ENCODE measurements around the gene NR6A1. TPM values are rescaled to one million over a fixed set of nuclear protein-coding genes. Genes with fewer than 3 reads are reported as not detected.

The NR6A1 gene
- polyA plus RNA-seq, 1 experiment, result 0.25 TPM

DNA sequence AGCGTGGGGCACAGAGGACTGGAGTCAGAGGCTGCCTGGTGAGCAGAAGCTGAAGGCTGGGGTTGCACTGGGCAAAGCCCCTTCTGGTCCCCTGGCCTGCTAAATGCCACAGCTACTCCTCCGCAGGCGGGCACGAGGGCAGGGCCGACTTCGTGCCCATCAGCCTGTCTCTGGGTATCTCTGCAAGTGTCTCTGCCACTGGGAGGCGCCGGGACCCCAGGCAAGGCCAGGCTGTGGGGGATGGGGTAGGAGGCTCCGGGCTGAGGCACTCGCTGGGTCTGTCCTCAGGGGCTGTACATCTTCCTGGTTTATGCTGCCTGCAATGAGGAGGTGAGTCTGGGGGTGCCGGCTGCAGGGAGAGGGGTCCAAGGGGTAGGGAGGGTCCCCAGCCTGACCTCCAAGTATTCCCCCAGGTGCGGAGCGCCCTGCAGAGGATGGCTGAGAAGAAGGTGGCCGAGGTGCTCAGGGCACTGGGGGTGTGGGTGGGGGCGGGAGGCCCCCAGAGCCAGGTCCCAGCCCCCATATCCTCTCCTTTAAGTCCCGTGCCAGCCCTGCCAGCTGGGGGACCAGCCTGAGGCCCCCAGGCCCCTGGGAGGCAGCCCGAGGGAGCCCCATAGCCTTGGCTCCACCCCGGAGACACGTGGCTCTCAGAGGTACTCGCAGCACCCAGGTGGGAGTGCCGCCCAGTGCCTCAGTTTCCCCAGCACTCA is 295.8 kb downstream of the NR6A1 start:
- ChIA-PET POLR2A (no interaction called here), CTCF (no interaction called here)
- no peak for DNase-seq (ENCODE audit: low read depth)
- Histone ChIP-seq H3K36me3 (ENCODE audit: control insufficient read depth, insufficient read depth, low read length) (no peaks in the 10 kb centered on the region), H3K4me3 (ENCODE audit: low read depth, low read length) (no peak overlapping the region), H3K27me3 (ENCODE audit: control insufficient read depth, insufficient read depth, low read length) (peaks cover 13% of the 10 kb centered on the region)
- TF ChIP-seq, protein P1, sequence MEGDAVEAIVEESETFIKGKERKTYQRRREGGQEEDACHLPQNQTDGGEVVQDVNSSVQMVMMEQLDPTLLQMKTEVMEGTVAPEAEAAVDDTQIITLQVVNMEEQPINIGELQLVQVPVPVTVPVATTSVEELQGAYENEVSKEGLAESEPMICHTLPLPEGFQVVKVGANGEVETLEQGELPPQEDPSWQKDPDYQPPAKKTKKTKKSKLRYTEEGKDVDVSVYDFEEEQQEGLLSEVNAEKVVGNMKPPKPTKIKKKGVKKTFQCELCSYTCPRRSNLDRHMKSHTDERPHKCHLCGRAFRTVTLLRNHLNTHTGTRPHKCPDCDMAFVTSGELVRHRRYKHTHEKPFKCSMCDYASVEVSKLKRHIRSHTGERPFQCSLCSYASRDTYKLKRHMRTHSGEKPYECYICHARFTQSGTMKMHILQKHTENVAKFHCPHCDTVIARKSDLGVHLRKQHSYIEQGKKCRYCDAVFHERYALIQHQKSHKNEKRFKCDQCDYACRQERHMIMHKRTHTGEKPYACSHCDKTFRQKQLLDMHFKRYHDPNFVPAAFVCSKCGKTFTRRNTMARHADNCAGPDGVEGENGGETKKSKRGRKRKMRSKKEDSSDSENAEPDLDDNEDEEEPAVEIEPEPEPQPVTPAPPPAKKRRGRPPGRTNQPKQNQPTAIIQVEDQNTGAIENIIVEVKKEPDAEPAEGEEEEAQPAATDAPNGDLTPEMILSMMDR (IDR thresholded peaks at IDR 0.05; ENCODE audit: insufficient read depth, low read depth, low read length), result no peak

DNA sequence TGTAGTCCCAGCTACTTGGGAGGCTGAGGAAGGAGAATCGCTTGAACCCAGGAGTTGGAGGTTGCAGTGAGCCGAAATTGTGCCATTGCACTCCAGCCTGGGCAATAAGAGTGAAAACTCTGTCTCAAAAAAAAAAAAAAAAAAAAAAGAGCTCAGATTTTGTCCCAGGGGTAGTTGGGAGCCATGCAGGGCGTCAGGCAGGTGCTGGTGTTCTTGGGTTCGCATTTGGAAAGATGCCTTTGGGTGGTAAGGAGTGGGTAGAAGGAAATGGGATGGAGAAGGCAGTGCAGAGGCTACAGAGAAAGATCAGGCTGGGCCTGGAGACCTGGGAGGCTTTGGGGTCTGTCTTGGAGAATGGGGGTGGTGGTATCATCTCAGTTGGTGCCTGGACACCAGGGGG is 297.0 kb downstream of the NR6A1 start:
- Histone ChIP-seq H3K36me3 (ENCODE audit: control insufficient read depth, insufficient read depth, low read length) (no peaks in the 10 kb centered on the region), H3K4me3 (ENCODE audit: low read depth, low read length) (no peak overlapping the region), H3K27me3 (ENCODE audit: control insufficient read depth, insufficient read depth, low read length) (peaks cover 18% of the 10 kb centered on the region)
- TF ChIP-seq, protein P1 (IDR thresholded peaks at IDR 0.05; ENCODE audit: insufficient read depth, low read depth, low read length), result no peak
- POLR2A ChIA-PET, result no interaction called here
- no peak for DNase-seq (ENCODE audit: low read depth)
- CTCF ChIA-PET, result no interaction called here

DNA sequence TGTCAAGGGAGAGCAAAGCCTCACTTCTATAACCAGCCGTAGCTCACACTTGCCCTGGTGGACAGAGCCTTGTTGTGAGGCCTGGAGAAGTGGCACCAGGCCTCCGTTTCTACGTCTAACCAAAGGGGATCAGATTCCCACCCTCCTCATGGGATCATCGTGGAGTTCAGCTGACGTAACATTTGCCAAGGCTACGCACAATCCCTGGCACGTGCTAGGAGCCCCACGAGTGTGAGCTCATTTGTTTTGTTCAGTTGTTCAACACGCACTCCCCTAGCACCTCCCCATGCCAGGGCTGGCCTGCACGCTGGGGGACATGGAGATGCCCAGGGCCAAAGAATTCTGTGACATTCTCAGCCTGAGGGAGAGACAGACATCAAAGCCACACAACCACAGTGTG is 297.8 kb downstream of the NR6A1 start:
- no peaks in the 10 kb centered on the region for H3K36me3 ChIP-seq (ENCODE audit: control insufficient read depth, insufficient read depth, low read length)
- DNase-seq (ENCODE audit: low read depth), result no peak
- CTCF ChIA-PET, result no interaction called here
- peaks cover 15% of the 10 kb centered on the region for H3K27me3 ChIP-seq (ENCODE audit: control insufficient read depth, insufficient read depth, low read length)
- H3K4me3 ChIP-seq (ENCODE audit: low read depth, low read length), result no peak overlapping the region
- POLR2A ChIA-PET, result no interaction called here
- TF ChIP-seq, protein P1 (IDR thresholded peaks at IDR 0.05; ENCODE audit: insufficient read depth, low read depth, low read length), result no peak

DNA sequence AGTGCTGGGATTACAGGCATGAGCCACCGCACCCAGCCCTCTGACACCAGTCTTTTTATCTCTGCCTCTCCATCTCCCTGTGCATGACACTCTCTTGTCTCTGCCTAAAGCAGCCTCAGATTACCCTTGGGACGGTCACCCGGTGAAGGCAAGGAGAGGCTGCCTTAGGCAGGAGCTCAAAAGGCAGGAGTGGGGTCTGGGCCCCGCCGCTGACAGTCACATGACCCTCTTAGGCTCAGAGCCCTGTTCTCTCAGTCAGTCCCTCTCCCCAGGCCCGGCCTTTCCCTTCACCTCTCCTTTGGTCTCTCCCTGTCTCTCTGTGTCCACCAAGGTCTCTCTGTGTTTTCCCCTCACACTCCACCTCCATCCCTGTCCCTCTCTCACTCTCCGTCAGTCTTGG is 298.3 kb downstream of the NR6A1 start:
- CTCF ChIA-PET, result no interaction called here
- no peaks in the 10 kb centered on the region for H3K36me3 ChIP-seq (ENCODE audit: control insufficient read depth, insufficient read depth, low read length)
- H3K4me3 ChIP-seq (ENCODE audit: low read depth, low read length), result no peak overlapping the region
- TF ChIP-seq, protein P1 (IDR thresholded peaks at IDR 0.05; ENCODE audit: insufficient read depth, low read depth, low read length), result no peak
- no peak for DNase-seq (ENCODE audit: low read depth)
- POLR2A ChIA-PET, result no interaction called here
- peaks cover 11% of the 10 kb centered on the region for H3K27me3 ChIP-seq (ENCODE audit: control insufficient read depth, insufficient read depth, low read length)

DNA sequence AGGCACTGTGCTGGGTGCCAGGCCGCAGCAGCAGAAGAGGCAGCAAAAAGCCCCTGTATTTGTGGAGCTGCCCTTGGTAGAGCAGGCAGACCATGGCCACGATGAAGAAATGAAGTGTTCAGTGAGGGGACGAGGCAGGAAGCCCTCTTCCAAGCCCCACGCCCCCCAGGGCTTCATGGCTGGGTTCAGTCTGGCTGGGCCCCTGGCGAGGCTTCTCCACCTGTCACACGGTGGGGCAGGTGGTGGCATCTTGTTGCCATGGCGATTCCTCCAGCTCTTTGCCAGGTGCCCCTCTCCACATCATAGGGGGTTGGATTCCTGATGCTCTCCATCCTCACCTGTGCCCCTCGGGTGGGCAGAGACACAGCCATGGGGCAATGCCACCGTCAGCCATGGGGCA is 299.4 kb downstream of the NR6A1 start:
- ChIA-PET CTCF (interaction anchor here (1.7 kb wide), 1 partner anchor 9 kb away, joined by 4 read pairs; no protein-coding TSS in a partner anchor), POLR2A (no interaction called here)
- Histone ChIP-seq H3K36me3 (ENCODE audit: control insufficient read depth, insufficient read depth, low read length) (no peaks in the 10 kb centered on the region), H3K27me3 (ENCODE audit: control insufficient read depth, insufficient read depth, low read length) (peaks cover 8% of the 10 kb centered on the region), H3K4me3 (ENCODE audit: low read depth, low read length) (no peak overlapping the region)
- DNase-seq (ENCODE audit: low read depth), result no peak
- TF ChIP-seq, protein P1 (IDR thresholded peaks at IDR 0.05; ENCODE audit: insufficient read depth, low read depth, low read length), result no peak

All from BJ (cell line).